Tibial artery (tissue), 4 donors: ENCODE results near the gene WASHC2A.
"Not testable (repeated sequence)": the region's sequence is repeated elsewhere in the genome, so short reads cannot be mapped to it uniquely, and the experiment has no call there.

Experiments used
- DNase-seq, 2 donors: peaks; one replicate each; pipeline ENCODE4 v3.0.0-alpha.2; 2019
- H3K27ac ChIP-seq, 2 donors: fragments of 200-600 bp; sonication (generic) in 1 of 2; 1 replicate in 1 of 2; 2 replicates in 1 of 2; pipeline ENCODE4 v1.5.1; 2018 to 2019; ENCODE audit warnings: mild to moderate bottlenecking in 1 of 2
- H3K27me3 ChIP-seq, 2 donors: fragments of 200-600 bp; sonication (generic) in 1 of 2; one replicate each; pipeline versions ENCODE4 v1.5.1 to v1.6.0; 2016 to 2019
- H3K36me3 ChIP-seq, 3 donors: fragments of 200-600 bp; sonication (generic) in 2 of 3; one replicate each; pipeline ENCODE4 v1.5.1; 2016 to 2019; ENCODE audit warnings: mild to moderate bottlenecking in 2 of 3
- H3K4me1 ChIP-seq, 4 donors: fragments of 200-600 bp; sonication (generic) in 2 of 4; 1 replicate in 3 of 4; 2 replicates in 1 of 4; pipeline ENCODE4 v1.5.1; 2016 to 2019
- H3K4me3 ChIP-seq, 2 donors: fragments of 200-600 bp; sonication (generic) in 1 of 2; 1 replicate in 1 of 2; 2 replicates in 1 of 2; pipeline ENCODE4 v1.5.1; 2018 to 2019; ENCODE audit warnings: mild to moderate bottlenecking in 2 of 2
- H3K9me3 ChIP-seq, 3 donors: fragments of 200-600 bp; sonication (generic) in 1 of 3; one replicate each; pipeline ENCODE4 v1.5.1; 2016 to 2019
- CTCF ChIP-seq, 2 experiments: fragments of 200-600 bp in 1 of 2; fragments of 450-650 bp in 1 of 2; IDR thresholded peaks; one replicate each; pipeline ENCODE4 v1.5.1; 2017 to 2019; ENCODE audit warnings: antibody characterized with exemption in 2 of 2, mild to moderate bottlenecking in 1 of 2, moderate library complexity in 1 of 2
- intact Hi-C: fragments of 100-400 bp; cut with DNase I; formaldehyde crosslinking; loops from one replicate; pipeline ENCODE4 v1.15.0; 2023; ENCODE audit warnings: low total_unique reads

The WASHC2A gene

GRCh38 chr10:50033481-50033880 lies 34.3 kb upstream of the WASHC2A start:
- H3K4me3 ChIP-seq, result no peak overlapping the region
- no peak overlapping the region for H3K27ac ChIP-seq
- DNase-seq, result no peak
- intact Hi-C loops, result no loop called here
- no peaks in the 10 kb centered on the region for H3K36me3 ChIP-seq
- H3K27me3 ChIP-seq, result no peaks in the 10 kb centered on the region
- no peaks in the 10 kb centered on the region for H3K9me3 ChIP-seq
- no peaks in the 10 kb centered on the region for H3K4me1 ChIP-seq
- TF ChIP-seq CTCF (IDR thresholded peaks at IDR 0.05), result no peak

- DNase-seq, H3K36me3 ChIP-seq, H3K4me1 ChIP-seq, H3K9me3 ChIP-seq, H3K27ac ChIP-seq, intact Hi-C loops, H3K4me3 ChIP-seq, H3K27me3 ChIP-seq: not testable (repeated sequence)
Measured at GRCh38 chr10:50035337-50035736, 32.4 kb upstream of the WASHC2A start.

- Histone ChIP-seq H3K4me3 (no peak overlapping the region), H3K36me3 (no peaks in the 10 kb centered on the region), H3K9me3 (no peaks in the 10 kb centered on the region), H3K27me3 (no peaks in the 10 kb centered on the region), H3K4me1 (no peaks in the 10 kb centered on the region), H3K27ac (no peak overlapping the region)
- no peak for DNase-seq
- no peak for TF ChIP-seq CTCF (IDR thresholded peaks at IDR 0.05)
- intact Hi-C loops, result no loop called here
Measured at GRCh38 chr10:50044941-50045664, 22.7 kb upstream of the WASHC2A start.

- intact Hi-C loops, H3K27ac ChIP-seq, H3K36me3 ChIP-seq, H3K4me3 ChIP-seq, DNase-seq, H3K4me1 ChIP-seq, H3K27me3 ChIP-seq, H3K9me3 ChIP-seq: not testable (repeated sequence)
Measured at GRCh38 chr10:50046457-50046856, 21.3 kb upstream of the WASHC2A start.

- DNase-seq, intact Hi-C loops, H3K9me3 ChIP-seq, H3K36me3 ChIP-seq, H3K4me1 ChIP-seq, H3K27me3 ChIP-seq, H3K27ac ChIP-seq, H3K4me3 ChIP-seq: not testable (repeated sequence)
Measured at GRCh38 chr10:50047594-50047993, 20.2 kb upstream of the WASHC2A start.

GRCh38 chr10:50051995-50052660 lies 15.6 kb upstream of the WASHC2A start:
- H3K4me1 ChIP-seq, H3K27me3 ChIP-seq, intact Hi-C loops, DNase-seq, H3K9me3 ChIP-seq, H3K4me3 ChIP-seq, H3K27ac ChIP-seq, H3K36me3 ChIP-seq: not testable (repeated sequence)

- intact Hi-C loops, H3K9me3 ChIP-seq, H3K27ac ChIP-seq, DNase-seq, H3K4me1 ChIP-seq, H3K4me3 ChIP-seq, H3K36me3 ChIP-seq, H3K27me3 ChIP-seq: not testable (repeated sequence)
Measured at GRCh38 chr10:50052778-50053376, 14.9 kb upstream of the WASHC2A start.

GRCh38 chr10:50055494-50056292 lies 12.1 kb upstream of the WASHC2A start:
- H3K27ac ChIP-seq, H3K36me3 ChIP-seq, intact Hi-C loops, H3K27me3 ChIP-seq, H3K4me1 ChIP-seq, DNase-seq, H3K4me3 ChIP-seq, H3K9me3 ChIP-seq: not testable (repeated sequence)

- H3K4me1 ChIP-seq, H3K27ac ChIP-seq, H3K9me3 ChIP-seq, H3K27me3 ChIP-seq, H3K36me3 ChIP-seq, H3K4me3 ChIP-seq, DNase-seq, intact Hi-C loops: not testable (repeated sequence)
Measured at GRCh38 chr10:50056654-50057053, 11.1 kb upstream of the WASHC2A start.

GRCh38 chr10:50058727-50059126 lies 9.0 kb upstream of the WASHC2A start:
- H3K4me1 ChIP-seq, DNase-seq, H3K36me3 ChIP-seq, H3K9me3 ChIP-seq, H3K4me3 ChIP-seq, H3K27me3 ChIP-seq, H3K27ac ChIP-seq, intact Hi-C loops: not testable (repeated sequence)

GRCh38 chr10:50059946-50060345 lies 7.8 kb upstream of the WASHC2A start:
- DNase-seq, H3K27ac ChIP-seq, H3K9me3 ChIP-seq, H3K36me3 ChIP-seq, H3K27me3 ChIP-seq, H3K4me1 ChIP-seq, H3K4me3 ChIP-seq: not testable (repeated sequence)
- intact Hi-C loops, result loop anchor here (10.0 kb wide), 1 partner anchor 565 kb away; the partner anchor contains the start of gene SGMS1
